ENCODE results near the gene EPB41L4B.

GRCh38 chr9:109149089-109149488 lies 171.8 kb downstream of the EPB41L4B start:
- TF ChIP-seq CTCF (IDR thresholded peaks at IDR 0.05; ENCODE audit: low read depth, low read length) (no peak), POLR2A (IDR thresholded peaks at IDR 0.05; ENCODE audit: extremely low read depth, insufficient read length) (no peak), MAX (IDR thresholded peaks at IDR 0.05; ENCODE audit: low read depth, low read length) (no peak)

Measured in NB4 (cell line).